ENCODE data around the gene TCP11L2.
"Not testable (repeated sequence)": the region's sequence is repeated elsewhere in the genome, so short reads cannot be mapped to it uniquely, and the experiment has no call there.

TCP11L2 gene

GRCh38 chr12:106281804-106282203 lies 20.7 kb upstream of the TCP11L2 start:
- Histone ChIP-seq H3K79me2 (no peaks in the 10 kb centered on the region), H3K27ac (no peak overlapping the region), H3K4me3 (ENCODE audit: low read depth, low read length) (no peak overlapping the region), H3K4me2 (ENCODE audit: low read length) (no peak overlapping the region), H3K4me1 (peaks cover 4% of the 10 kb centered on the region), H3K9me3 (ENCODE audit: control insufficient read depth, low read length) (no peaks in the 10 kb centered on the region), H2AFZ (no peak overlapping the region), H3K36me3 (ENCODE audit: control insufficient read depth, insufficient read depth, low read length) (no peaks in the 10 kb centered on the region), H3K9ac (no peak overlapping the region), H3K27me3 (ENCODE audit: control insufficient read depth, insufficient read depth, low read length) (no peaks in the 10 kb centered on the region)
- TF ChIP-seq CTCF (IDR thresholded peaks at IDR 0.05) = no peak

GRCh38 chr12:106282457-106283097 lies 20.0 kb upstream of the TCP11L2 start:
- no peak overlapping the region for H3K9ac ChIP-seq
- H3K9me3 ChIP-seq (ENCODE audit: control insufficient read depth, low read length) = no peaks in the 10 kb centered on the region
- no peak overlapping the region for H2AFZ ChIP-seq
- no peak overlapping the region for H3K4me3 ChIP-seq (ENCODE audit: low read depth, low read length)
- no peaks in the 10 kb centered on the region for H3K4me1 ChIP-seq
- H3K4me2 ChIP-seq (ENCODE audit: low read length) = no peak overlapping the region
- peak; percentile 72 for TF ChIP-seq CTCF (IDR thresholded peaks at IDR 0.05)
- H3K27me3 ChIP-seq (ENCODE audit: control insufficient read depth, insufficient read depth, low read length) = no peaks in the 10 kb centered on the region
- H3K27ac ChIP-seq = no peak overlapping the region
- no peaks in the 10 kb centered on the region for H3K36me3 ChIP-seq (ENCODE audit: control insufficient read depth, insufficient read depth, low read length)
- no peaks in the 10 kb centered on the region for H3K79me2 ChIP-seq

GRCh38 chr12:106284358-106285105 lies 18.0 kb upstream of the TCP11L2 start:
- Histone ChIP-seq H3K79me2 (no peaks in the 10 kb centered on the region), H3K4me3 (ENCODE audit: low read depth, low read length) (no peak overlapping the region), H3K27me3 (ENCODE audit: control insufficient read depth, insufficient read depth, low read length) (no peaks in the 10 kb centered on the region), H2AFZ (no peak overlapping the region), H3K4me1 (no peaks in the 10 kb centered on the region), H3K9ac (no peak overlapping the region), H3K9me3 (ENCODE audit: control insufficient read depth, low read length) (no peaks in the 10 kb centered on the region), H3K27ac (no peak overlapping the region), H3K36me3 (ENCODE audit: control insufficient read depth, insufficient read depth, low read length) (no peaks in the 10 kb centered on the region), H3K4me2 (ENCODE audit: low read length) (no peak overlapping the region)
- no peak for TF ChIP-seq CTCF (IDR thresholded peaks at IDR 0.05)

- no peaks in the 10 kb centered on the region for H3K36me3 ChIP-seq (ENCODE audit: control insufficient read depth, insufficient read depth, low read length)
- no peak overlapping the region for H3K9ac ChIP-seq
- no peaks in the 10 kb centered on the region for H3K4me1 ChIP-seq
- no peak overlapping the region for H2AFZ ChIP-seq
- no peaks in the 10 kb centered on the region for H3K27me3 ChIP-seq (ENCODE audit: control insufficient read depth, insufficient read depth, low read length)
- H3K4me2 ChIP-seq (ENCODE audit: low read length) = no peak overlapping the region
- no peaks in the 10 kb centered on the region for H3K79me2 ChIP-seq
- TF ChIP-seq CTCF (IDR thresholded peaks at IDR 0.05) = no peak
- H3K9me3 ChIP-seq (ENCODE audit: control insufficient read depth, low read length) = no peaks in the 10 kb centered on the region
- no peak overlapping the region for H3K27ac ChIP-seq
- H3K4me3 ChIP-seq (ENCODE audit: low read depth, low read length) = no peak overlapping the region
Observed at GRCh38 chr12:106285982-106286381, 16.6 kb upstream of the TCP11L2 start.

GRCh38 chr12:106286576-106287162 lies 15.9 kb upstream of the TCP11L2 start:
- not testable (repeated sequence) for H3K4me2 ChIP-seq (ENCODE audit: low read length); H3K4me1 ChIP-seq; H2AFZ ChIP-seq; H3K27me3 ChIP-seq (ENCODE audit: control insufficient read depth, insufficient read depth, low read length); H3K4me3 ChIP-seq (ENCODE audit: low read depth, low read length); H3K9me3 ChIP-seq (ENCODE audit: control insufficient read depth, low read length); H3K36me3 ChIP-seq (ENCODE audit: control insufficient read depth, insufficient read depth, low read length); H3K27ac ChIP-seq; H3K9ac ChIP-seq; H3K79me2 ChIP-seq

Data from parathyroid adenoma (tissue), 2 donors.